B cell (primary cell): ENCODE data around the gene LRP6.

ENCODE experiments used
- CTCF ChIP-seq: fragments of 200-600 bp; IDR thresholded peaks from one replicate; pipeline ENCODE4 v1.8.0; 2022; ENCODE audit warnings: antibody characterized with exemption, mild to moderate bottlenecking
- EZH2 ChIP-seq: IDR thresholded peaks from 2 replicates; pipeline ENCODE4 v1.6.1; 2012; ENCODE audit warnings: borderline replicate concordance, low read depth, mild to moderate bottlenecking, moderate library complexity, low read length; ENCODE audit not compliant: insufficient read depth, poor library complexity, severe bottlenecking

DNA sequence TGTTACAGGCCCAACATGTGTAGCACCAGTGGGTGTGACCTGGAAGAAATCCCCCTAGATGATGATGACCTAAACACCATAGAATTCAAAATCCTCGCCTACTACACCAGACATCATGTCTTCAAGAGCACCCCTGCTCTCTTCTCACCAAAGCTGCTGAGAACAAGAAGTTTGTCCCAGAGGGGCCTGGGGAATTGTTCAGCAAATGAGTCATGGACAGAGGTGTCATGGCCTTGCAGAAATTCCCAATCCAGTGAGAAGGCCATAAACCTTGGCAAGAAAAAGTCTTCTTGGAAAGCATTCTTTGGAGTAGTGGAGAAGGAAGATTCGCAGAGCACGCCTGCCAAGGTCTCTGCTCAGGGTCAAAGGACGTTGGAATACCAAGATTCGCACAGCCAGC lies 187.6 kb downstream of the LRP6 start:
- TF ChIP-seq CTCF (no peak), EZH2 (no peak)
